Measurements from ENCODE around the gene XRCC5. TPM values are rescaled to one million over a fixed set of nuclear protein-coding genes. Genes with fewer than 3 reads are reported as not detected.
"Not testable (repeated sequence)": the region's sequence is repeated elsewhere in the genome, so short reads cannot be mapped to it uniquely, and the experiment has no call there.

XRCC5 gene
- total RNA-seq, 2 experiments from 2014 or later = 292 to 331 TPM

- ChIA-PET CTCF (interaction anchor here (0.6 to 1.7 kb wide), 6 partner anchors 9 to 336 kb away, joined by 3 to 8 read pairs (median 3); partner anchors contain the start of gene XRCC5), POLR2A (no interaction called here)
- no peak overlapping the region for H3K27ac Mint-ChIP-seq
- DNase-seq = no peak
- peaks cover 41% of the 10 kb centered on the region for H3K4me1 Mint-ChIP-seq
- peaks cover 38% of the 10 kb centered on the region for H3K36me3 Mint-ChIP-seq (ENCODE audit: low read depth)
- no peak overlapping the region for H3K4me3 Mint-ChIP-seq
- H3K9me3 Mint-ChIP-seq = no peaks in the 10 kb centered on the region
- no peaks in the 10 kb centered on the region for H3K27me3 Mint-ChIP-seq
These were observed 33.4 kb upstream of the XRCC5 start for GRCh38 chr2:216075510-216076485.

- CTCF ChIA-PET = interaction anchor here (0.6 kb wide), 1 partner anchor 49 kb away, joined by 6 read pairs; no protein-coding TSS in a partner anchor
- Mint-ChIP-seq H3K4me3 (no peak overlapping the region), H3K27me3 (no peaks in the 10 kb centered on the region), H3K9me3 (no peaks in the 10 kb centered on the region), H3K4me1 (peaks cover 61% of the 10 kb centered on the region), H3K36me3 (ENCODE audit: low read depth) (peaks cover 25% of the 10 kb centered on the region), H3K27ac (no peak overlapping the region)
- POLR2A ChIA-PET = interaction anchor here (0.6 kb wide), 1 partner anchor 767 kb away, joined by 6 read pairs; the partner anchor contains the start of gene ATIC
- DNase-seq = no peak
These were observed 30.4 kb upstream of the XRCC5 start for GRCh38 chr2:216078776-216079175.

- H3K9me3 Mint-ChIP-seq, H3K27ac Mint-ChIP-seq, DNase-seq, POLR2A ChIA-PET, H3K27me3 Mint-ChIP-seq: not testable (repeated sequence)
- peaks cover 16% of the 10 kb centered on the region for H3K36me3 Mint-ChIP-seq (ENCODE audit: low read depth)
- peaks cover 59% of the 10 kb centered on the region for H3K4me1 Mint-ChIP-seq
- peak overlapping the region; percentile 43 for H3K4me3 Mint-ChIP-seq
- CTCF ChIA-PET = interaction anchor here (0.6 to 2.2 kb wide), 2 partner anchors 34 to 57 kb away, joined by 3 to 4 read pairs; no protein-coding TSS in a partner anchor
These were observed 29.1 kb upstream of the XRCC5 start for GRCh38 chr2:216080048-216080447.

- H3K4me3 Mint-ChIP-seq = peak overlapping the region; percentile 93
- DNase-seq = no peak
- ChIA-PET POLR2A (no interaction called here), CTCF (interaction anchor here (0.5 to 2.2 kb wide), 5 partner anchors 9 to 189 kb away, joined by 3 to 4 read pairs (median 4); no protein-coding TSS in a partner anchor)
- H3K9me3 Mint-ChIP-seq = no peaks in the 10 kb centered on the region
- H3K27me3 Mint-ChIP-seq = no peaks in the 10 kb centered on the region
- peaks cover 9% of the 10 kb centered on the region for H3K36me3 Mint-ChIP-seq (ENCODE audit: low read depth)
- H3K27ac Mint-ChIP-seq = peak overlapping the region; percentile 94
- H3K4me1 Mint-ChIP-seq = peaks cover 56% of the 10 kb centered on the region
These were observed 28.1 kb upstream of the XRCC5 start for GRCh38 chr2:216081012-216081411.

GRCh38 chr2:216081487-216082116 is 27.5 kb upstream of the XRCC5 start, which contains the start of the genes PECR and TMEM169:
TSS of gene PECR (minus strand) at chr2:216081809. CDS start at chr2:216081741, 68 bp downstream.
TSS of gene TMEM169 (plus strand) at chr2:216081919. CDS start at chr2:216095964, 14,045 bp downstream.
- ChIA-PET POLR2A (interaction anchor here (0.6 kb wide), 1 partner anchor 57 kb away, joined by 3 read pairs; no protein-coding TSS in a partner anchor), CTCF (interaction anchor here (0.5 to 2.2 kb wide), 5 partner anchors 9 to 188 kb away, joined by 3 to 4 read pairs (median 4); no protein-coding TSS in a partner anchor)
- no peaks in the 10 kb centered on the region for H3K9me3 Mint-ChIP-seq
- peaks cover 8% of the 10 kb centered on the region for H3K36me3 Mint-ChIP-seq (ENCODE audit: low read depth)
- no peaks in the 10 kb centered on the region for H3K27me3 Mint-ChIP-seq
- peak within 1 kb of the TSS; percentile 94 for H3K27ac Mint-ChIP-seq
- H3K4me3 Mint-ChIP-seq = peak within 1 kb of the TSS; percentile 93
- peak; percentile 82 for DNase-seq
- H3K4me1 Mint-ChIP-seq = peaks cover 59% of the 10 kb centered on the region

GRCh38 chr2:216082117-216082711 is 26.9 kb upstream of the XRCC5 start:
- Mint-ChIP-seq H3K4me3 (peak overlapping the region; percentile 93), H3K9me3 (no peaks in the 10 kb centered on the region), H3K36me3 (ENCODE audit: low read depth) (peaks cover 11% of the 10 kb centered on the region), H3K27ac (peak overlapping the region; percentile 94), H3K27me3 (no peaks in the 10 kb centered on the region), H3K4me1 (peaks cover 59% of the 10 kb centered on the region)
- ChIA-PET POLR2A (interaction anchor here (0.6 kb wide), 1 partner anchor 56 kb away, joined by 3 read pairs; no protein-coding TSS in a partner anchor), CTCF (interaction anchor here (0.9 to 2.2 kb wide), 5 partner anchors 10 to 98 kb away, joined by 3 to 4 read pairs (median 4); no protein-coding TSS in a partner anchor)
- DNase-seq = no peak

- POLR2A ChIA-PET = no interaction called here
- CTCF ChIA-PET = interaction anchor here (0.9 to 2.8 kb wide), 5 partner anchors 11 to 98 kb away, joined by 3 to 14 read pairs (median 4); partner anchors contain the start of gene XRCC5
- Mint-ChIP-seq H3K4me3 (peak overlapping the region; percentile 93), H3K4me1 (peaks cover 59% of the 10 kb centered on the region), H3K9me3 (no peaks in the 10 kb centered on the region), H3K36me3 (ENCODE audit: low read depth) (peaks cover 11% of the 10 kb centered on the region), H3K27me3 (no peaks in the 10 kb centered on the region), H3K27ac (peak overlapping the region; percentile 94)
- DNase-seq = no peak
These were observed 26.3 kb upstream of the XRCC5 start for GRCh38 chr2:216082805-216083204.

GRCh38 chr2:216083464-216084281 is 25.5 kb upstream of the XRCC5 start:
- peak overlapping the region; percentile 94 for H3K27ac Mint-ChIP-seq
- ChIA-PET CTCF (interaction anchor here (0.9 to 2.8 kb wide), 7 partner anchors 10 to 29 kb away, joined by 3 to 14 read pairs (median 4); partner anchors contain the start of gene XRCC5), POLR2A (no interaction called here)
- H3K4me1 Mint-ChIP-seq = peaks cover 58% of the 10 kb centered on the region
- peaks cover 11% of the 10 kb centered on the region for H3K36me3 Mint-ChIP-seq (ENCODE audit: low read depth)
- DNase-seq = no peak
- peaks cover under 1% of the 10 kb centered on the region for H3K9me3 Mint-ChIP-seq
- H3K4me3 Mint-ChIP-seq = peak overlapping the region; percentile 93
- no peaks in the 10 kb centered on the region for H3K27me3 Mint-ChIP-seq

GRCh38 chr2:216084547-216084946 is 24.6 kb upstream of the XRCC5 start:
- peaks cover 60% of the 10 kb centered on the region for H3K4me1 Mint-ChIP-seq
- ChIA-PET CTCF (interaction anchor here (0.7 to 2.8 kb wide), 7 partner anchors 9 to 30 kb away, joined by 3 to 14 read pairs (median 3); partner anchors contain the start of gene XRCC5), POLR2A (interaction anchor here (0.7 kb wide), 1 partner anchor 25 kb away, joined by 5 read pairs; the partner anchor contains the start of gene XRCC5)
- H3K27ac Mint-ChIP-seq = peak overlapping the region; percentile 92
- H3K27me3 Mint-ChIP-seq = no peaks in the 10 kb centered on the region
- peak; percentile 53 for DNase-seq
- H3K36me3 Mint-ChIP-seq (ENCODE audit: low read depth) = peaks cover 12% of the 10 kb centered on the region
- peaks cover 3% of the 10 kb centered on the region for H3K9me3 Mint-ChIP-seq
- H3K4me3 Mint-ChIP-seq = peak overlapping the region; percentile 56

- H3K9me3 Mint-ChIP-seq = peaks cover 3% of the 10 kb centered on the region
- no peak for DNase-seq
- no peak overlapping the region for H3K4me3 Mint-ChIP-seq
- peaks cover 14% of the 10 kb centered on the region for H3K36me3 Mint-ChIP-seq (ENCODE audit: low read depth)
- POLR2A ChIA-PET = no interaction called here
- CTCF ChIA-PET = interaction anchor here (0.7 kb wide), 1 partner anchor 22 kb away, joined by 4 read pairs; no protein-coding TSS in a partner anchor
- H3K4me1 Mint-ChIP-seq = peaks cover 60% of the 10 kb centered on the region
- no peaks in the 10 kb centered on the region for H3K27me3 Mint-ChIP-seq
- no peak overlapping the region for H3K27ac Mint-ChIP-seq
These were observed 22.8 kb upstream of the XRCC5 start for GRCh38 chr2:216086207-216086893.

GRCh38 chr2:216090369-216090786 is 18.8 kb upstream of the XRCC5 start:
- Mint-ChIP-seq H3K27ac (no peak overlapping the region), H3K9me3 (peaks cover 3% of the 10 kb centered on the region), H3K4me3 (no peak overlapping the region), H3K36me3 (ENCODE audit: low read depth) (peaks cover 12% of the 10 kb centered on the region), H3K27me3 (no peaks in the 10 kb centered on the region), H3K4me1 (peaks cover 22% of the 10 kb centered on the region)
- DNase-seq = no peak
- CTCF ChIA-PET = interaction anchor here (1.5 kb wide), 1 partner anchor 20 kb away, joined by 3 read pairs; no protein-coding TSS in a partner anchor
- POLR2A ChIA-PET = no interaction called here

Measured in activated CD4-positive, alpha-beta T cell treated with anti-CD3 and anti-CD28 coated beads, Interleukin-2, amount 10 ng/mL, durations not matched to agents 7 days and 5 days (primary cell).